H1 (cell line): ENCODE measurements around the gene SLC8A1. TPM values are rescaled to one million over a fixed set of nuclear protein-coding genes. Genes with fewer than 3 reads are reported as not detected.

ENCODE experiments used
- CTCF ChIA-PET: fragments of 300-600 bp; sonication (Branson Sonifier 250); formaldehyde crosslinking; loops from one replicate; lab custom pipeline; 2021; ENCODE audit not compliant: partially characterized antibody; lab: Charles Lee
- POLR2A ChIA-PET: fragments of 300-600 bp; sonication (Branson Sonifier 250); formaldehyde crosslinking; loops from one replicate; lab custom pipeline; 2021; ENCODE audit warnings: inconsistent platforms; ENCODE audit not compliant: partially characterized antibody; lab: Charles Lee
- DNase-seq, 2 experiments: peaks; one replicate each; pipeline versions ENCODE4 v3.0.0 to v3.0.0-alpha.2; 2010 to 2022; ENCODE audit warnings: low spot score in 2 of 2, low read depth in 1 of 2, mixed read lengths in 1 of 2
- FAIRE-seq: peaks from 2 replicates; lab custom pipeline; 2011; peaks lifted over from hg19 to GRCh38; lab: Jason Lieb, UNC
- H2AFZ ChIP-seq: 2 replicates; pipeline ENCODE4 v1.8.1; 2012; ENCODE audit warnings: low read length, inconsistent platforms
- H2AK5ac ChIP-seq: 2 replicates; pipeline ENCODE4 v1.6.1; 2013; ENCODE audit warnings: low read depth, low read length
- H2BK120ac ChIP-seq: replicated peaks from 2 replicates; pipeline ENCODE3; 2013; ENCODE audit warnings: low read depth, low read length, inconsistent platforms
- H2BK12ac ChIP-seq: 2 replicates; pipeline ENCODE4 v1.6.1; 2013; ENCODE audit warnings: low read depth, low read length
- H2BK15ac ChIP-seq: 2 replicates; pipeline ENCODE4 v1.6.1; 2013; ENCODE audit warnings: low read length
- H2BK20ac ChIP-seq: 2 replicates; pipeline ENCODE4 v1.6.1; 2013; ENCODE audit warnings: low read length
- H2BK5ac ChIP-seq: 2 replicates; pipeline ENCODE4 v1.6.1; 2013; ENCODE audit warnings: low read depth, low read length
- H3K14ac ChIP-seq: 2 replicates; pipeline ENCODE4 v1.6.1; 2013; ENCODE audit warnings: inconsistent platforms; ENCODE audit not compliant: insufficient read length
- H3K18ac ChIP-seq: 2 replicates; pipeline ENCODE4 v1.6.1; 2013; ENCODE audit warnings: low read length; ENCODE audit errors: extremely low read depth
- H3K23ac ChIP-seq: 2 replicates; pipeline ENCODE4 v1.6.1; 2013; ENCODE audit warnings: inconsistent platforms; ENCODE audit not compliant: insufficient read length
- H3K23me2 ChIP-seq: 2 replicates; pipeline ENCODE4 v1.6.1; 2013; ENCODE audit warnings: low read depth, low read length
- H3K27ac ChIP-seq: 2 replicates; pipeline ENCODE4 v1.6.1; 2011; ENCODE audit warnings: low read depth, low read length, inconsistent platforms
- H3K27me3 ChIP-seq, 4 experiments: replicated peaks in 1 of 4; 1 replicate in 1 of 4; 2 replicates in 3 of 4; pipeline versions ENCODE4 v1.6.1 to v1.8.1; 2011 to 2013; ENCODE audit warnings: low read length in 3 of 4, mild to moderate bottlenecking in 3 of 4, inconsistent platforms in 2 of 4, mixed read lengths in 2 of 4, moderate library complexity in 1 of 4; ENCODE audit not compliant: control insufficient read depth in 3 of 4, insufficient read depth in 3 of 4; ENCODE audit errors: extremely low read depth in 1 of 4
- H3K36me3 ChIP-seq, 4 experiments: 2 replicates each; pipeline versions ENCODE4 v1.6.1 to v1.8.1; 2011 to 2013; ENCODE audit warnings: mild to moderate bottlenecking in 4 of 4, low read length in 3 of 4, moderate library complexity in 2 of 4, control low read depth in 1 of 4, inconsistent platforms in 1 of 4; ENCODE audit not compliant: insufficient read depth in 4 of 4, control insufficient read depth in 2 of 4
- H3K4ac ChIP-seq: replicated peaks from 2 replicates; pipeline ENCODE3; 2013; ENCODE audit warnings: low read length, low read depth, mixed read lengths, inconsistent platforms; ENCODE audit not compliant: insufficient read length
- H3K4me1 ChIP-seq, 4 experiments: replicated peaks in 1 of 4; 1 replicate in 1 of 4; 2 replicates in 3 of 4; pipeline versions ENCODE4 v1.6.1 to v1.8.1; 2011 to 2013; ENCODE audit warnings: low read length in 3 of 4, inconsistent platforms in 2 of 4, mixed read lengths in 1 of 4; ENCODE audit not compliant: insufficient read depth in 4 of 4, control insufficient read depth in 3 of 4
- H3K4me2 ChIP-seq, 2 experiments: 2 replicates each; pipeline versions ENCODE4 v1.6.1 to v1.8.1; 2011 to 2013; ENCODE audit warnings: low read depth in 2 of 2, low read length in 2 of 2, control low read depth in 1 of 2, inconsistent platforms in 1 of 2, mild to moderate bottlenecking in 1 of 2; ENCODE audit not compliant: insufficient read depth in 1 of 2
- H3K4me3 ChIP-seq, 4 experiments: fragments of 200-600, 300-600 bp in 1 of 4; sonication (generic), shearing (Covaris generic), sonication (Bioruptor Twin) in 1 of 4; 2 replicates each; pipeline versions ENCODE4 v1.5.1 to v1.8.1; 2011 to 2016; ENCODE audit warnings: low read length in 4 of 4, low read depth in 3 of 4, control low read depth in 2 of 4, inconsistent platforms in 2 of 4, mild to moderate bottlenecking in 2 of 4, mixed read lengths in 1 of 4, moderate library complexity in 1 of 4; ENCODE audit not compliant: insufficient read depth in 2 of 4; ENCODE audit errors: extremely low read depth in 1 of 4
- H3K56ac ChIP-seq: replicated peaks from 2 replicates; pipeline ENCODE3; 2013; ENCODE audit warnings: low read depth, mild to moderate bottlenecking, mixed read lengths, low read length, inconsistent platforms; ENCODE audit not compliant: insufficient read length
- H3K79me1 ChIP-seq: 2 replicates; pipeline ENCODE4 v1.6.1; 2013; ENCODE audit warnings: low read depth, low read length, control low read depth
- H3K79me2 ChIP-seq, 2 experiments: 2 replicates each; pipeline versions ENCODE4 v1.6.1 to v1.8.1; 2012 to 2013; ENCODE audit warnings: low read length in 2 of 2, mild to moderate bottlenecking in 2 of 2, inconsistent platforms in 1 of 2; ENCODE audit not compliant: insufficient read depth in 2 of 2, control insufficient read depth in 1 of 2
- H3K9ac ChIP-seq, 4 experiments: replicated peaks in 1 of 4; 1 replicate in 1 of 4; 2 replicates in 3 of 4; pipeline versions ENCODE4 v1.6.1 to v1.8.1; 2011 to 2013; ENCODE audit warnings: low read depth in 3 of 4, low read length in 3 of 4, control low read depth in 2 of 4, mild to moderate bottlenecking in 2 of 4, moderate library complexity in 2 of 4, inconsistent platforms in 1 of 4; ENCODE audit errors: extremely low read depth in 1 of 4
- H3K9me3 ChIP-seq, 2 experiments: 2 replicates each; pipeline versions ENCODE4 v1.6.1 to v1.8.1; 2012 to 2013; ENCODE audit warnings: mild to moderate bottlenecking in 2 of 2, moderate library complexity in 2 of 2, control low read depth in 1 of 2, inconsistent platforms in 1 of 2, low read depth in 1 of 2, low read length in 1 of 2, mixed read lengths in 1 of 2; ENCODE audit not compliant: insufficient read depth in 2 of 2
- H4K20me1 ChIP-seq, 2 experiments: replicated peaks in 1 of 2; 2 replicates each; pipeline versions ENCODE3 to v1.8.1; 2011 to 2013; ENCODE audit warnings: inconsistent platforms in 2 of 2, low read length in 2 of 2, mild to moderate bottlenecking in 1 of 2; ENCODE audit not compliant: insufficient read depth in 2 of 2, control insufficient read depth in 1 of 2
- H4K5ac ChIP-seq: 2 replicates; pipeline ENCODE4 v1.6.1; 2013; ENCODE audit warnings: low read length, low read depth, mixed read lengths, inconsistent platforms; ENCODE audit not compliant: insufficient read length
- H4K8ac ChIP-seq: 2 replicates; pipeline ENCODE4 v1.8.0; 2013; ENCODE audit warnings: mild to moderate bottlenecking, moderate library complexity, low read length, inconsistent platforms; ENCODE audit not compliant: insufficient read depth; ENCODE audit errors: extremely low read depth
- H4K91ac ChIP-seq: replicated peaks from 2 replicates; pipeline ENCODE3; 2013; ENCODE audit warnings: low read length, mixed read lengths, inconsistent platforms; ENCODE audit not compliant: insufficient read length
- FOSL1 ChIP-seq: IDR thresholded peaks from 2 replicates; pipeline ENCODE4 v1.6.1; 2011; ENCODE audit warnings: mild to moderate bottlenecking, low read depth, low read length, moderate library complexity; ENCODE audit not compliant: insufficient read depth
- RAD21 ChIP-seq, 2 experiments: IDR thresholded peaks in 1 of 2; conservative IDR thresholded peaks in 1 of 2; 2 replicates each; pipeline ENCODE4 v1.6.1; 2011; ENCODE audit warnings: low read depth in 2 of 2, low read length in 2 of 2, improper control_type of control experiment in 1 of 2, inconsistent platforms in 1 of 2, mild to moderate bottlenecking in 1 of 2, moderate library complexity in 1 of 2
- WGBS, 2 experiments: shearing (Covaris generic) in 1 of 2; methylation state at CpG; one replicate each; pipeline versions ENCODE4 v1.1.6 to v1.1.7; 2013 to 2015; ENCODE audit warnings: low lambda C conversion rate in 2 of 2, mixed read lengths in 2 of 2, inconsistent platforms in 1 of 2, low coverage in 1 of 2, missing lambda C conversion rate in 1 of 2; ENCODE audit not compliant: insufficient replicate concordance in 2 of 2, insufficient coverage in 1 of 2, insufficient read length in 1 of 2; ENCODE audit errors: extremely low coverage in 1 of 2, missing lambda C conversion rate in 1 of 2; 5-methylcytosine and 5-hydroxymethylcytosine counted together
- polyA plus RNA-seq, 7 experiments: library from polyadenylated mRNA; depleted of rRNA in 3 of 7; stranded (reverse) in 5 of 7; unstranded in 2 of 7; fragments of >200 nt in 5 of 7; fragments of 200-250 nt in 2 of 7; gene quantifications; 1 replicate in 5 of 7; 2 replicates in 1 of 7; 4 replicates in 1 of 7; pipeline versions ENCODE4 v1.2.1 to v1.2.3, GENCODE V29; 2011 to 2013; ENCODE audit warnings: missing spikeins in 2 of 7, mixed read lengths in 2 of 7
- total RNA-seq: library from RNA; stranded (reverse); fragmentation: NEBNext Ultra II Directional; extraction: Animal tissue kit (Norgen Biotek cat#: 25700); gene quantifications from 2 replicates; pipeline ENCODE4 v1.2.1, GENCODE V29; 2021

SLC8A1 gene
- total and polyA plus RNA-seq, 2 of the 8 experiments (the other 6 are each of a cell fraction or from before 2014, with no cell fraction given) = 0.68 to 3.6 TPM

GRCh38 chr2:40228310-40228709 is 223.6 kb downstream of the SLC8A1 start:
- Histone ChIP-seq H3K9ac (no peak overlapping the region), H2BK120ac (no peak overlapping the region), H3K9me3 (0 out of 4 replicates have a peak, but pooled peaks cover 0 to 2% of the 10 kb centered on the region in 2 experiments), H3K23ac (no peak overlapping the region), H4K5ac (no peak overlapping the region), H3K27me3 (no peaks in the 10 kb centered on the region), H2BK12ac (no peak overlapping the region), H2BK20ac (no peak overlapping the region), H3K4me2 (no peak overlapping the region), H2AK5ac (no peak overlapping the region), H4K8ac (no peak overlapping the region), H4K91ac (no peak overlapping the region), H3K79me2 (no peaks in the 10 kb centered on the region), H2BK5ac (no peak overlapping the region), H3K4ac (no peak overlapping the region), H3K27ac (no peak overlapping the region), H3K18ac (no peak overlapping the region), H3K23me2 (no peaks in the 10 kb centered on the region), H2BK15ac (no peak overlapping the region), H4K20me1 (no peaks in the 10 kb centered on the region), H3K4me1 (peaks cover 0 to 5% (median 3%) of the 10 kb centered on the region in 4 experiments; a peak in 4 of 7 replicates), H3K36me3 (no peaks in the 10 kb centered on the region), H3K14ac (no peak overlapping the region), H3K4me3 (no peak overlapping the region), H2AFZ (no peak overlapping the region), H3K79me1 (no peaks in the 10 kb centered on the region), H3K56ac (no peak overlapping the region)
- no peak for DNase-seq
- 91% methylated on average over 3 of the region's 3 CpGs; no CpG with 5 or more reads in 1 of the 2 experiments for whole genome bisulfite sequencing, 2 experiments
- no peak for TF ChIP-seq FOSL1
- TF ChIP-seq RAD21 (IDR thresholded peaks at IDR 0.05 in 1 of 2, conservative IDR thresholded peaks at IDR 0.05 in 1 of 2; ENCODE audit: low read depth in 2 of 2, low read length in 2 of 2) = 0 out of 4 replicates have a peak, but pooled peaks of 1 of the 2 experiments have one; percentile 5
- CTCF ChIA-PET = interaction anchor here (1.4 to 4.7 kb wide), 3 partner anchors 16 to 41 kb away, joined by 3 to 29 read pairs (median 3); no protein-coding TSS in a partner anchor
- POLR2A ChIA-PET = no interaction called here
- FAIRE-seq = no peak
